Activated CD4-positive, alpha-beta T cell treated with anti-CD3 and anti-CD28 coated beads, Interleukin-2, amount 50 U/mL, for 24 hours (primary cell): ENCODE results near the gene MED13.

Experiments used
- DNase-seq, 2 donors: peaks; one replicate each; pipeline ENCODE4 v3.0.0-alpha.2; 2020; ENCODE audit warnings: low read depth in 1 of 2, low spot score in 1 of 2

The MED13 gene

GRCh38 chr17:62064791-62065563, at the start of gene MED13:
TSS of gene MED13 (minus strand) at chr17:62065278. CDS start at chr17:62065205, 73 bp downstream.
- peak; percentile 35 to 38 for DNase-seq

GRCh38 chr17:62112229-62112628, 47.2 kb upstream of the MED13 start:
- DNase-seq: no peak

GRCh38 chr17:62111562-62112171, 46.6 kb upstream of the MED13 start:
- DNase-seq: no peak

GRCh38 chr17:62110923-62111484, 45.9 kb upstream of the MED13 start:
- DNase-seq: no peak

GRCh38 chr17:62109924-62110323, 44.8 kb upstream of the MED13 start:
- DNase-seq: no peak

GRCh38 chr17:62109378-62109902, 44.4 kb upstream of the MED13 start:
- DNase-seq: peak in 1 of 2 donors; percentile 21

GRCh38 chr17:62105861-62106260, 40.8 kb upstream of the MED13 start:
- DNase-seq: no peak

GRCh38 chr17:62105357-62105756, 40.3 kb upstream of the MED13 start:
- no peak for DNase-seq

- DNase-seq: no peak
Observed at GRCh38 chr17:62101515-62101914, 36.4 kb upstream of the MED13 start.

- no peak for DNase-seq
Observed at GRCh38 chr17:62101090-62101489, 36.0 kb upstream of the MED13 start.

GRCh38 chr17:62100055-62100454, 35.0 kb upstream of the MED13 start:
- no peak for DNase-seq

GRCh38 chr17:62099532-62099931, 34.5 kb upstream of the MED13 start:
- DNase-seq: no peak

GRCh38 chr17:62098623-62099231, 33.6 kb upstream of the MED13 start:
- DNase-seq: no peak

- DNase-seq: no peak
Observed at GRCh38 chr17:62096401-62096670, 31.3 kb upstream of the MED13 start.

- DNase-seq: no peak
Observed at GRCh38 chr17:62094175-62094574, 29.1 kb upstream of the MED13 start.

GRCh38 chr17:62093188-62094155, 28.4 kb upstream of the MED13 start:
- no peak for DNase-seq

GRCh38 chr17:62092784-62093183, 27.7 kb upstream of the MED13 start:
- DNase-seq: no peak

GRCh38 chr17:62091804-62092203, 26.7 kb upstream of the MED13 start:
- DNase-seq: no peak

GRCh38 chr17:62090868-62091267, 25.8 kb upstream of the MED13 start:
- DNase-seq: no peak

GRCh38 chr17:62090021-62090824, 25.1 kb upstream of the MED13 start:
- no peak for DNase-seq
